ENCODE measurements around the gene CCDC85A. TPM values are rescaled to one million over a fixed set of nuclear protein-coding genes. Genes with fewer than 3 reads are reported as not detected.

CCDC85A gene
- polyA plus RNA-seq, 1 experiment, result 4.2 TPM

DNA sequence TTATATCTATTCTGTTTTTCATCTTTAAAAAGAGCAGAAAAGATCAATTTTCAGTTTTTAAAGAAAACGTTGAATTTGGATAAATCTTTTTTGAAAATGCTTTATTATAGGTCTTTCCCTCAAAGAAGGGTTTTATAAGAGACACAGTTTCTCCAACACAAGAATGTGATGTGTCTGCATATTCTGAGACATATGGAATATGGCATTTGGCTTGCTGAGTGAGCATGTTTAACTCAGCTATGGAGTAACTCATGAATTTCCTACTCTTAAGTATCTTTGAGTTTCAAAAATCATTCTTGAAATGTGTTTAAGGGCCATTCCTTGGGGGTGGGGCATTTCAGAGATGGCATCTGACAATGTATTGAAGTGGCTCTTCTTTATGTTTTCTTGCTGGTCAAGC is 191.5 kb downstream of the CCDC85A start:
- CTCF ChIA-PET, result no interaction called here
- Histone ChIP-seq H3K36me3 (ENCODE audit: control insufficient read depth, insufficient read depth, low read length) (no peaks in the 10 kb centered on the region), H3K4me3 (ENCODE audit: low read depth, low read length) (no peak overlapping the region), H3K27me3 (ENCODE audit: control insufficient read depth, insufficient read depth, low read length) (no peaks in the 10 kb centered on the region)
- TF ChIP-seq, protein P1, sequence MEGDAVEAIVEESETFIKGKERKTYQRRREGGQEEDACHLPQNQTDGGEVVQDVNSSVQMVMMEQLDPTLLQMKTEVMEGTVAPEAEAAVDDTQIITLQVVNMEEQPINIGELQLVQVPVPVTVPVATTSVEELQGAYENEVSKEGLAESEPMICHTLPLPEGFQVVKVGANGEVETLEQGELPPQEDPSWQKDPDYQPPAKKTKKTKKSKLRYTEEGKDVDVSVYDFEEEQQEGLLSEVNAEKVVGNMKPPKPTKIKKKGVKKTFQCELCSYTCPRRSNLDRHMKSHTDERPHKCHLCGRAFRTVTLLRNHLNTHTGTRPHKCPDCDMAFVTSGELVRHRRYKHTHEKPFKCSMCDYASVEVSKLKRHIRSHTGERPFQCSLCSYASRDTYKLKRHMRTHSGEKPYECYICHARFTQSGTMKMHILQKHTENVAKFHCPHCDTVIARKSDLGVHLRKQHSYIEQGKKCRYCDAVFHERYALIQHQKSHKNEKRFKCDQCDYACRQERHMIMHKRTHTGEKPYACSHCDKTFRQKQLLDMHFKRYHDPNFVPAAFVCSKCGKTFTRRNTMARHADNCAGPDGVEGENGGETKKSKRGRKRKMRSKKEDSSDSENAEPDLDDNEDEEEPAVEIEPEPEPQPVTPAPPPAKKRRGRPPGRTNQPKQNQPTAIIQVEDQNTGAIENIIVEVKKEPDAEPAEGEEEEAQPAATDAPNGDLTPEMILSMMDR (IDR thresholded peaks at IDR 0.05; ENCODE audit: insufficient read depth, low read depth, low read length), result no peak
- POLR2A ChIA-PET, result no interaction called here
- no peak for DNase-seq (ENCODE audit: low read depth)

DNA sequence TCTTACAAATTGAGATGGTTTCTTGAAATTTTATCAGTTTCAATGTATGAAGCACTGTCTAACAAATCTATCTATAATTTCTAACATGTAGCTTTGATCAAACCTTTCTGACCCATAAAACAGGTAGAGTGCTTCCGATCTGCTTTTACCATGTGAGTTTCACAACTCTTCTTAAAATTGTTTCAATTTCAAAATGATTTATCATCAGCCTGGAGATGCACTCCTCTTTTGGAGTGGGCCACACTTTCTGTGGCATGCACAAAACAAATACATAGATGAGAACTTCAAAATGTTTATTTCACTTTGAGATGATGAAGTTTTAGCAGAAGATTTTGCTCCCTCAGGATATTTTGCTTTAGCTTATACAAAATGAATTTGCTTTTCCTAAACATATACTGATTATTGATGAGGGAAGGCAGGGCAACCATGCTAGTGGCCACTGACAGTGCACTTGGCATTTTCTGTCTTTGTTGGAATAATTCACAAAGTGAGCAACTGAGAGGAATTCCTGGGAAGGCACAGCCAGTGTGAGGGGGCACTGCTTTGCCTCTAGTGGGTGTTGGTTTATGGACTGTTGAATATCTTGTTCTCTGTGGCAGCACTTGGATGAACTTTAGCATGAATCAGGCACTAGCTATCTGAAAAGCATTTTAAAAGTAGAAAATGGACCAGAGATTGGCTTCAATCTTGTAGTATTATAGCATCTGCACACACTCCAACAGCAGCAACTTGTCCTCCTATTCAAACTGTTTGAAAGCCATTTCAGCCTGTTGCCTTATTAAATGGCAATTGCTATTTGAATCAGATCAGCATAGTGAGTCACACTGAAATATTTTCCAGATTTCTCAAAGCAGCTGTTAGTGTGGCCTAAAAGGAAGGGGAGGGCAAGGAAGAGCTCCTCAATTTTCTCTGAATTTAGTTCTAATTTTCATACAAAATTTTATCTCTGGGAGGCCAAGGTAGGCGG is 193.2 kb downstream of the CCDC85A start:
- H3K36me3 ChIP-seq (ENCODE audit: control insufficient read depth, insufficient read depth, low read length), result no peaks in the 10 kb centered on the region
- no peak overlapping the region for H3K4me3 ChIP-seq (ENCODE audit: low read depth, low read length)
- no peaks in the 10 kb centered on the region for H3K27me3 ChIP-seq (ENCODE audit: control insufficient read depth, insufficient read depth, low read length)
- ChIA-PET CTCF (no interaction called here), POLR2A (no interaction called here)
- TF ChIP-seq, protein P1 (IDR thresholded peaks at IDR 0.05; ENCODE audit: insufficient read depth, low read depth, low read length), result no peak
- peak; percentile 36 for DNase-seq (ENCODE audit: low read depth)

DNA sequence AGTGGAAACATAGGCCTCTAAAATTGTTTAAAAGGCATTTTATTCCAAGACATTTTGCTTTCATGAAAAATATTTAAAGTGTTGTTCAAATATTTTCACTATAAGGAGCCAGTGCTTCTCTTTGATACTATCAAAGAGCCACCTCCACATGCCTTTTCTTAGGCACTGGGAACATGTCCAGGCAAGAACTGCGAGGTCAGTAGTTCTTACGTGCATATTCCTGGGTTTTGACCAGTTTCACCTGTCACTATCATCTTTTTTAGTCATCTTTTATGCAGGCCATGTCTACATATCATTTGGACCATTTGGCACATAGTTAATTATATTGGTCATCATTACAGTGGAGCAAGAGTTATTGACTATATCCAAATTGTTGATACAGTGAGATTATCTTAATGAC is 195.3 kb downstream of the CCDC85A start:
- Histone ChIP-seq H3K36me3 (ENCODE audit: control insufficient read depth, insufficient read depth, low read length) (no peaks in the 10 kb centered on the region), H3K27me3 (ENCODE audit: control insufficient read depth, insufficient read depth, low read length) (no peaks in the 10 kb centered on the region), H3K4me3 (ENCODE audit: low read depth, low read length) (no peak overlapping the region)
- DNase-seq (ENCODE audit: low read depth), result no peak
- ChIA-PET POLR2A (no interaction called here), CTCF (no interaction called here)
- TF ChIP-seq, protein P1 (IDR thresholded peaks at IDR 0.05; ENCODE audit: insufficient read depth, low read depth, low read length), result no peak

DNA sequence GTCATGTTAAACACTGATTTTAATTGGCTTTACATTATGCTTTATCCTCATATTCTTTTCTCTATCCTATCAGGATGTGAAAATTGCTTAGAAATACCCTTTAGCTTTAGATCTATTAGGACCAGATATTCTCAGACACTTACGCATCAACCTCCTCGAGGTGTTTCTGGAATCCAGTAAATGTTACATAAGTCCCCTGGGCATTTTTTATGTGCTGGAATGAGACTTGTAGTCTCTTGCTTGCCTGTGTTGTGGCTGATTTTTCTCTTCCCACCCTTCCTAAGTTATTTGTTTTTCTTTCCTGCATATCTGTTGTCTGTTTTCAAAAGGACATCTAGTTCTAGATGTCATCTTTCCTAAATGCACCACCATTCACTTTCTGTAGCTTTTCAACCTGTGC is 197.1 kb downstream of the CCDC85A start:
- TF ChIP-seq, protein P1 (IDR thresholded peaks at IDR 0.05; ENCODE audit: insufficient read depth, low read depth, low read length), result no peak
- ChIA-PET CTCF (no interaction called here), POLR2A (no interaction called here)
- Histone ChIP-seq H3K36me3 (ENCODE audit: control insufficient read depth, insufficient read depth, low read length) (no peaks in the 10 kb centered on the region), H3K4me3 (ENCODE audit: low read depth, low read length) (no peak overlapping the region), H3K27me3 (ENCODE audit: control insufficient read depth, insufficient read depth, low read length) (no peaks in the 10 kb centered on the region)
- DNase-seq (ENCODE audit: low read depth), result no peak

DNA sequence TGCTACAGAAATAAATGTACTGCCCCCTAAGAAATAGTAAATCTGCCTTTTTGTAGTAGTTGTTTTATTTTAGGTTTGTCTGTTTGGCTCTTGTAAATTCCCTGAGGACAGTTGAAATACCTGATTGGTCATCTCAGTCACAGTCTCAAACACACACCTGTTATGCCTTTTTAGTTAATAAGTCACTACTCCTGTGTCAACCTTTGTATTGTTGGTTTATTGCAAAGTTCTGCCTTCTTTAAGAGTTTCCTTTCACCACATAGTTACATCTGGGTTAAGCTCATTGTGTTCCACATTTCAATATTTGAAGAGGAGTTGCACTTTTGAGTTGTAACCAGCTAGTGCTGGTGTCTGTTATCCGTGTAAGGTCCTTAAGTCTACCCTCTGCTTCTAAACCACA is 198.7 kb downstream of the CCDC85A start:
- no peak overlapping the region for H3K4me3 ChIP-seq (ENCODE audit: low read depth, low read length)
- no peaks in the 10 kb centered on the region for H3K36me3 ChIP-seq (ENCODE audit: control insufficient read depth, insufficient read depth, low read length)
- TF ChIP-seq, protein P1 (IDR thresholded peaks at IDR 0.05; ENCODE audit: insufficient read depth, low read depth, low read length), result no peak
- CTCF ChIA-PET, result no interaction called here
- no peaks in the 10 kb centered on the region for H3K27me3 ChIP-seq (ENCODE audit: control insufficient read depth, insufficient read depth, low read length)
- no peak for DNase-seq (ENCODE audit: low read depth)
- POLR2A ChIA-PET, result interaction anchor here (0.6 kb wide), 1 partner anchor 166 kb away, joined by 19 read pairs; no protein-coding TSS in a partner anchor

Data from BJ (cell line).